ENCODE data around the gene GALNT4.

Gene GALNT4

GRCh38 chr12:89524541-89525304, at the start of gene GALNT4:
TSS of gene GALNT4 (minus strand) at chr12:89524796. CDS start at chr12:89524549, 247 bp downstream.
- peaks cover 9% of the 10 kb centered on the region for H3K36me3 ChIP-seq (replicated peaks; ENCODE audit: low read depth, low read length)
- H3K27ac ChIP-seq (ENCODE audit: low read length) = peak within 1 kb of the TSS; percentile 79
- peak within 1 kb of the TSS; percentile 89 for H3K9ac ChIP-seq (ENCODE audit: low read length)
- H4K20me1 ChIP-seq (ENCODE audit: insufficient read depth, low read length) = no peaks in the 10 kb centered on the region
- no peaks in the 10 kb centered on the region for H3K9me3 ChIP-seq (ENCODE audit: insufficient read depth, low read length)
- peak within 1 kb of the TSS; percentile 76 for H3K4me2 ChIP-seq (ENCODE audit: low read length)
- peak within 1 kb of the TSS; percentile 94 for H3K4me3 ChIP-seq (ENCODE audit: low read length)
- no peak for TF ChIP-seq EZH2phosphoT487 (IDR thresholded peaks at IDR 0.05; ENCODE audit: low read depth)
- peak; percentile 58 for TF ChIP-seq CTCF (IDR thresholded peaks at IDR 0.05; ENCODE audit: low read depth, low read length)
- H3K27me3 ChIP-seq (ENCODE audit: low read depth, low read length) = no peaks in the 10 kb centered on the region
- H2AFZ ChIP-seq (ENCODE audit: low read depth, low read length) = peak within 1 kb of the TSS; percentile 100
- peaks cover 35% of the 10 kb centered on the region for H3K79me2 ChIP-seq (ENCODE audit: low read length)
- peaks cover 20% of the 10 kb centered on the region for H3K4me1 ChIP-seq (ENCODE audit: low read length)

GRCh38 chr12:89573051-89573810, 48.6 kb upstream of the GALNT4 start:
- no peaks in the 10 kb centered on the region for H3K27me3 ChIP-seq (ENCODE audit: low read depth, low read length)
- H3K79me2 ChIP-seq (ENCODE audit: low read length) = no peaks in the 10 kb centered on the region
- H3K4me3 ChIP-seq (ENCODE audit: low read length) = no peak overlapping the region
- H2AFZ ChIP-seq (ENCODE audit: low read depth, low read length) = no peak overlapping the region
- H3K27ac ChIP-seq (ENCODE audit: low read length) = no peak overlapping the region
- no peaks in the 10 kb centered on the region for H4K20me1 ChIP-seq (ENCODE audit: insufficient read depth, low read length)
- no peak for TF ChIP-seq CTCF (IDR thresholded peaks at IDR 0.05; ENCODE audit: low read depth, low read length)
- no peak for TF ChIP-seq EZH2phosphoT487 (IDR thresholded peaks at IDR 0.05; ENCODE audit: low read depth)
- H3K9ac ChIP-seq (ENCODE audit: low read length) = no peak overlapping the region
- no peak overlapping the region for H3K4me2 ChIP-seq (ENCODE audit: low read length)
- H3K4me1 ChIP-seq (ENCODE audit: low read length) = peaks cover 25% of the 10 kb centered on the region
- no peaks in the 10 kb centered on the region for H3K36me3 ChIP-seq (replicated peaks; ENCODE audit: low read depth, low read length)
- no peaks in the 10 kb centered on the region for H3K9me3 ChIP-seq (ENCODE audit: insufficient read depth, low read length)

GRCh38 chr12:89571491-89572195, 47.0 kb upstream of the GALNT4 start:
- H3K4me2 ChIP-seq (ENCODE audit: low read length) = no peak overlapping the region
- no peak for TF ChIP-seq EZH2phosphoT487 (IDR thresholded peaks at IDR 0.05; ENCODE audit: low read depth)
- TF ChIP-seq CTCF (IDR thresholded peaks at IDR 0.05; ENCODE audit: low read depth, low read length) = no peak
- H3K36me3 ChIP-seq (replicated peaks; ENCODE audit: low read depth, low read length) = no peaks in the 10 kb centered on the region
- peaks cover 19% of the 10 kb centered on the region for H3K4me1 ChIP-seq (ENCODE audit: low read length)
- H2AFZ ChIP-seq (ENCODE audit: low read depth, low read length) = no peak overlapping the region
- H3K27me3 ChIP-seq (ENCODE audit: low read depth, low read length) = no peaks in the 10 kb centered on the region
- H3K4me3 ChIP-seq (ENCODE audit: low read length) = no peak overlapping the region
- H4K20me1 ChIP-seq (ENCODE audit: insufficient read depth, low read length) = no peaks in the 10 kb centered on the region
- no peaks in the 10 kb centered on the region for H3K79me2 ChIP-seq (ENCODE audit: low read length)
- no peak overlapping the region for H3K9ac ChIP-seq (ENCODE audit: low read length)
- no peaks in the 10 kb centered on the region for H3K9me3 ChIP-seq (ENCODE audit: insufficient read depth, low read length)
- no peak overlapping the region for H3K27ac ChIP-seq (ENCODE audit: low read length)

GRCh38 chr12:89568484-89568883, 43.9 kb upstream of the GALNT4 start:
- Histone ChIP-seq H3K27ac (ENCODE audit: low read length) (no peak overlapping the region), H3K4me1 (ENCODE audit: low read length) (no peaks in the 10 kb centered on the region), H3K9ac (ENCODE audit: low read length) (no peak overlapping the region), H2AFZ (ENCODE audit: low read depth, low read length) (no peak overlapping the region), H3K4me3 (ENCODE audit: low read length) (no peak overlapping the region), H3K27me3 (ENCODE audit: low read depth, low read length) (no peaks in the 10 kb centered on the region), H3K4me2 (ENCODE audit: low read length) (no peak overlapping the region), H3K36me3 (replicated peaks; ENCODE audit: low read depth, low read length) (no peaks in the 10 kb centered on the region), H3K79me2 (ENCODE audit: low read length) (no peaks in the 10 kb centered on the region), H4K20me1 (ENCODE audit: insufficient read depth, low read length) (no peaks in the 10 kb centered on the region), H3K9me3 (ENCODE audit: insufficient read depth, low read length) (no peaks in the 10 kb centered on the region)
- TF ChIP-seq CTCF (IDR thresholded peaks at IDR 0.05; ENCODE audit: low read depth, low read length) (no peak), EZH2phosphoT487 (IDR thresholded peaks at IDR 0.05; ENCODE audit: low read depth) (no peak)

Data from OCI-LY3 (cell line).